Ovary (tissue), 3 donors: ENCODE measurements around the gene CILP2.

Experiments used
- EP300 ChIP-seq: sonication (generic); formaldehyde crosslinking; IDR thresholded peaks from one replicate; pipeline ENCODE4 v1.6.1; 2017; ENCODE audit warnings: antibody characterized with exemption
- TF ChIP-seq, protein P1 (sequence below), 3 donors: fragments of 450-650 bp in 2 of 3; fragments of 200-600 bp in 1 of 3; IDR thresholded peaks; one replicate each; pipeline versions ENCODE4 v1.5.1 to v1.8.0; 2016 to 2022; ENCODE audit warnings: antibody characterized with exemption in 3 of 3, mild to moderate bottlenecking in 1 of 3
- donor health status: DM: no; HTN: no; CAD: no.

DNA sequence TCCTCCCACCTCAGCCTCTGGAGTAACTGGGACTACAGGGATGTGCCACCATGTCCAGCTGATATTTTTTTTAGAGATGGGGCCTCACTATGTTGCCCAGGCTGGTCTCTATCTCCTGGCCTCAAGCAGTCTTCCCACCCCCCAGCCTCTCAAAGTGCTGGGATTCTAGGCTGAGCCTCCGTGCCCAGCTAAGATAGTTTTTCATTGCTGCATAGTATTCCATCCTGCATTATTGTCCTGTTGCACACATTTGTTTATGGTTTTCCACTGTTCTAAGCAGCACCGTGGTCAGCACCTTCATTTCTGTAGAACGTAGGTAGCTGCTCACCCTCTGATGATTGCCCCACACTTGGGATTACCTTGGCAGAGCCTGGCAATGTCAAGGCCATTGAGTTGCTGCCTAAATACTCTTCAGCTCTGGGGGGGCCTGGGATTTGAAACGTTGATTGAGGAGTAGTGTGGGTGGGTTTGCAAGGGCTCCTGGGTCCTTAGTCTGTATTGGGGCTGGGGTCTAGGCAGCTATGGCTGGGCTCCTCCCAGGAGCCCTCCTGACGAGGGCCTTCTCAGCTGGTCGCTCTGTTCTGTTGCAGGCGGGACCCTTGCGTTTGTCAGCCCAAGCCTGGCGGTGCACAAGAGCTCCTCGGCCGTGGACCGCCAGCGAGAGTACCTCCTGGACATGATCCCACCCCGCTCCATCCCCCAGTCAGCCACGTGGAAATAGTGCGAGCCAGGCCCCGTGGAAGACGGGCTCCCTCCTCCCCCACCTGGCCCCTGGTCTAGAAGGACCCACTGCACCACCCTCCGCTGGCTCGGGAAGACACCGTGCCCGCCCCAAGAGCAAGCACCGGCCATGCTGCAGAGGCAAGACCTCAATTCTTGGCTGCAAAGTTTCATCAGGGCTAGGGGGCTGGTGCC is 33.1 kb upstream of the CILP2 start:
- TF ChIP-seq, protein P1, sequence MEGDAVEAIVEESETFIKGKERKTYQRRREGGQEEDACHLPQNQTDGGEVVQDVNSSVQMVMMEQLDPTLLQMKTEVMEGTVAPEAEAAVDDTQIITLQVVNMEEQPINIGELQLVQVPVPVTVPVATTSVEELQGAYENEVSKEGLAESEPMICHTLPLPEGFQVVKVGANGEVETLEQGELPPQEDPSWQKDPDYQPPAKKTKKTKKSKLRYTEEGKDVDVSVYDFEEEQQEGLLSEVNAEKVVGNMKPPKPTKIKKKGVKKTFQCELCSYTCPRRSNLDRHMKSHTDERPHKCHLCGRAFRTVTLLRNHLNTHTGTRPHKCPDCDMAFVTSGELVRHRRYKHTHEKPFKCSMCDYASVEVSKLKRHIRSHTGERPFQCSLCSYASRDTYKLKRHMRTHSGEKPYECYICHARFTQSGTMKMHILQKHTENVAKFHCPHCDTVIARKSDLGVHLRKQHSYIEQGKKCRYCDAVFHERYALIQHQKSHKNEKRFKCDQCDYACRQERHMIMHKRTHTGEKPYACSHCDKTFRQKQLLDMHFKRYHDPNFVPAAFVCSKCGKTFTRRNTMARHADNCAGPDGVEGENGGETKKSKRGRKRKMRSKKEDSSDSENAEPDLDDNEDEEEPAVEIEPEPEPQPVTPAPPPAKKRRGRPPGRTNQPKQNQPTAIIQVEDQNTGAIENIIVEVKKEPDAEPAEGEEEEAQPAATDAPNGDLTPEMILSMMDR (IDR thresholded peaks at IDR 0.05), result no peak
- no peak for TF ChIP-seq EP300
